ENCODE data around the gene SPTBN1.
A peak's percentile ranks its signal among the peaks of the same experiment; 100 is the strongest.

Gene SPTBN1

GRCh38 chr2:54455563-54456361 lies at the start of gene SPTBN1:
SPTBN1 (plus strand) TSS chr2:54456327; CDS start chr2:54526419, 70,092 bp downstream.
- peak; percentile 35 to 47 for DNase-seq

DNA sequence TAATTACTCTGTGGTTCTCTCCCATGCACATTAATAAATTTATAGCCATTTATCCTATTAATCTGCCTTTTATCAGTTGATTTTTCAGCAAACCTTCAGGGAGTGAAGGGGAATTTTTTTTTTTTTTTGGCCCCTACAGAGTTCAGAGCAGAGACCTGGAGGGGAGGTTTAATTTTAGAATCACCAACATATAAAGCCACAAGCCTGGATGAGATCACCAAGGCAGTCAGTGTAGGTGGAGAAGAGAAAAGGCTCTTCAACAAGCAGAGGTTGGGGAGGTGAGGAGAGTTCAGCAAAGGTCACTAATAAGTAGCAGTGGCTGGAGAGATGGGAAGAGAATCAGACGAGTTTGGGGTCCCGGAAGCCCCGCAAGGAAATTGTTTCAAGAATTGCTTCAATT lies 48.4 kb upstream of the SPTBN1 start:
- DNase-seq: no peak

- no peak for DNase-seq
These were observed 47.8 kb upstream of the SPTBN1 start for GRCh38 chr2:54408288-54408687.

GRCh38 chr2:54409752-54410151 lies 46.4 kb upstream of the SPTBN1 start:
- DNase-seq: no peak

GRCh38 chr2:54411801-54412354 lies 44.2 kb upstream of the SPTBN1 start:
- no peak for DNase-seq

DNA sequence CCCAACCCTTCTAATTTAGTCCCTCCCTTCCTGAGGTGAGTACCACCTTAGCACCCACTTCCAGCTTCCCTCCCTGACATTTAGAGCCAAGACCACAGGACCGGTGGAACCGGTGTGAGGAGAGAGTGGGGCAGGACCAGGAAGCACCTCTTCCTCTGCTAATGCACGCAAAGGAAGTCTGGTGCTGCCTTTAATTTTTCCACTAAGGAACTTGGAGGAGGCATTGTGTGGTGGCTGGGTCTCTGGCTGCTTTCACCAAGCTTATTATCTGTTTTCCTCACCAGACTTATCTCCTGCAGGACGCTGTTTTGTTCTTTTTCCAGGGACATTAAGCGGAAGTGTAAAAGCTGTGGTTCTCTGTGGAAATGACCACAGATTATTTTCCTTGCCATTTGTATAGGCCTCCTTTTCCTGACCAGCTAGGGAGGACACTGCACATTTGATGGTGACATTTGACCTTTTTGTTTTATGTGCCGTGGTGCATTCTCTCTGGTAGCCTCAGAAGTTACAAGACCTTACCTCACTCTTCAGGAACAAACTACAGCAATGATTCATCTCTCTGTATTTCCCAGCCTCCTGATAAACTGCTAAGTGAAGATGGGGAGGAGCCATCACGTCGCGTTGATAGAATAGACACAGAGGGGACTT lies 39.8 kb upstream of the SPTBN1 start:
- no peak for DNase-seq

GRCh38 chr2:54416938-54417337 lies 39.2 kb upstream of the SPTBN1 start:
- no peak for DNase-seq

DNA sequence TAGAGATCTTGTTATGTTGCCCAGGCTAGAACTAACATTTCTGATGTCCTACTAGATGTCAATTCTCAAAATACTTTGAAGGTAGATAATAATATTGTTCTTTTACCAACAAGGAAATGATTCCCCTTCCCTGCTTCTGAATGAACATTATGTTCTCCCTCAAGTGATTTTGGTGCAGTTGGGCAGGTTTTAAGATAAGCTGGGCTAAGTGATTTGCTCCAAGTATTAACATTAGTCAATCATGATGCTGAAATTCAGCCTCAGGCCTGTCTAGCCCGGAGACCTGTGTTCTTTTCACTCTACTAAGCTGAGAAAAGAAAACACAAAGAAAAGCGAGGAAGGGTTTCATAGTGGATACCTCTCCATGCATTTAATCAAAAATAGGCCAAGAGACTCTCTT lies 38.5 kb upstream of the SPTBN1 start:
- no peak for DNase-seq

GRCh38 chr2:54419388-54419787 lies 36.7 kb upstream of the SPTBN1 start:
- no peak for DNase-seq

- DNase-seq: no peak
These were observed 36.1 kb upstream of the SPTBN1 start for GRCh38 chr2:54419855-54420523.

DNA sequence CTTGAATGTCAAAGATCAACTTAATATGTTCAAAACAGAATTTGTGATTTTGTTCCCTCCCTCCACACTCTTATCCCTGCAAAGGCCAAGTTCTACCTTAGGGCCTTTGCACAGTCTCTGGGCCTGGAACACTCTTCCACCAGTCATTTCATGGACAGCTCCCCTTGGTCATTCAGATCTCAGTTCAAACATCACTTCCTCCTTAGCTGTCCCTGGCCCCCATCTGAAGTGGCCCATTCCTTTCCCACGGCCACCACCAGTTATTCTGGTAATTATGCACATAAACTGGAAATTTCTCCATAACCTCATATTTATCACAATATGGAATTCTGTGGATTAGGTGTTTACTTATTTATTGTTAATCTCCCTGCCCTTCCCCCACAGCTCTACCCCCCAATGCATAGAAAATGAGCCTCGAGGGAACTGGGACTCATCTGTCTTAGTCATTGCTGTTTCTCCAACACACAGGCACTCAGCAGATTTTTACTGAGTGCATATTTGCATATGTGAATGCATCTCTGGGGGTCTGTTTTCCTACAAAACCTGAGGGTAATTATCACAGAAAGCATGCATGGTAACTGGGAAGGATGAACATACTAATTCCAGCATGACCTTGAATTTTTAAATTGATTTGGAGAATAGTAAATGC lies 35.5 kb upstream of the SPTBN1 start:
- no peak for DNase-seq

DNA sequence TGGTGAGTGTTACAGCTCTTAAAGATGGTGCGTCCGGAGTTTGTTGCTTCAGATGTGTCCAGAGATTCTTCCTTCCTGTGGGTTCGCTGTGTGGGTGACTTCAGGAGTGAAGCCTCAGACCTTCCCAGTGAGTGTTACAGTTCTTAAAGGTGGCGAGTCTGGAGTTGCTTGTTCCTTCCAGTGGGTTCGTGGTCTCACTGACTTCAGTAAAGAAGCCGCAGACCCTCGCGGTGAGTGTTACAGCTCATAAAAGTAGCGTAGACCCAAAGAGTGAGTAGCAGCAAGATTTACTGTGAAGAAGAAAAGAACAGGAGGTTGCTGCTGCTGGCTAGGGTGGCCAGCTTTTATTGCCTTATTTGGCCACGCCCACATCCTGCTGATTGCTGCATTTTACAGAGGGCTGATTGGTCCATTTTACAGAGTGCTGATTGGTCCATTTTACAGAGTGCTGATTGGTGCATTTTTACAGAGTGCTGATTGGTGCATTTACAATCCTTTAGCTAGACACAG lies 34.0 kb upstream of the SPTBN1 start:
- DNase-seq: peak; percentile 37 to 47

- DNase-seq: no peak
These were observed 32.9 kb upstream of the SPTBN1 start for GRCh38 chr2:54423213-54423612.

DNA sequence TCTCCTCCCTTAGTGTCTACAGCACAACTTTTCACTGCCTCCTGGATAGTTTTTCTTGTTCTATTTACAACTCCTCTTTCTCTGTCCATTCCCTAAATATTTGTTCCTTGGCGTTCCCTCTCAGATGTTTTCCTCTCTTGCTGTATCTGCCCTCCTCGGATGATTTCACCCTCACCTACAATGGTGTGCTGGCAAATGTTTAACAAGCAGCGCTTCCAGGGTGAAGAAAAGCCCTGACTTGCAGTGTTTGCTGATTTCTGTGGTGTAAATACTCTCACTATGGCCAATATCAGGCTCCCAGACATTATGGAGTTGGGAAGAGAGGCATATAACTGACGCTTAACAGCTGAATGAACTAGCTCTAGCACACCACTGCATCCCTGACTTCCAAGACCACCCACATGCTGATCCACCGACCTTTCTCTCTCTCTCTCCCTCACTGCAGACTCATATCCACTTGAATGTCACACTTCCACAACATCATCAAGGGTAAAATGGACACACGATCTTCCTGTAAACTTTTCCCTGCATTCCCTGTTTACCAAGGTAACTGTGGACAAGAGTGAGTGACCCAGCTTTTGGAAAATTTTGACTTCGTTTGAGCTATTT lies 31.5 kb upstream of the SPTBN1 start:
- DNase-seq: no peak

DNA sequence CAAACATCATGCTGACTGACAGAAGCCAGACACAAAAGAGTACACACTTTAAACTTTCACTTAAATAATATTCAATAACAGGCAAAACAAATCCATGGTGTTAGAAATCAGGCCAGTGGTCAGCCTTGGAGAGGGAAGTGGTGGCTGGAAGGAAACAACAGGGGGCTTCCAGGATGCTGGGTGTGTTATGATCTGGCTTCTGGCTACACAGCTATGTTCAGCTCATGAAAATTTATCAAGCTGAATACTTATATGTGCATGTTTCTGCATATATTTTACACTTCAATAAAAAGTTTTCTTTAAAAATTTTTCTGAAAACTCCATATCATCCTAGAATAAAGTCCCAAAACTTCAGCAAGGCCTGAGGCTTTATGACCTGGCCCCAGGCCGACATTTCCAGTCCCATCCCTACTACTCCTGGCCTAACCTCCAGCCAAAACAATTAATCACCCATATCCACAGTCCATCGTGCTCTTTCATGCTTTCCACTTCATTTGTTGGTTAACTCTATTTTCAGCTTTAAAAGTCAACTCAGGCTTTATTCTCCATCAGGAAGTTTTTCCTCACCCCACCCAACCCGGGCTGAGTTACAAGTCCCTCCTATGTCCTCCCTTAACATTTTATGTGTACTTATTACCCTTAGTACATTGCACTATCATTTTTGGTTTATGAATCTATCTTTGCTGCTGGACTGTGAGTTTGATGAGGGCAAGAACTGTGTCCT lies 27.9 kb upstream of the SPTBN1 start:
- DNase-seq: no peak

DNA sequence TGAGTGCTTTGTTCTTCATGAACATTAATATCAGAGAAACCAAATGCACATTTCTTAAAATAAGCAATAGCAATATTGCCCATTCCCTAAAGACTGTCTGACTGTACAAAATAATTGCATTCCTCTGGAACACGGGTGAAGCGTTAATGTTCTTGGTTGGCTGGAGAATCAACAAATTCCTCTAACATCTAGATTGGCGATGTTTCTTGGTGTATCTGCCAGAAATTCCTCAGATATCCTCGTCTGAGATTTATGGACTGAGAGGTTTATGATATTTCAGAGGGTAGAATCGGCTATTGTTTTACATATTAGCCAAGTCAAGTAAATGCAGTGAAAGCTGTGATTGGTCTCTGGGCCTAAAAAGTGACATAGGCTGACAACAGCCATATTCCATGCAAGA lies 27.1 kb upstream of the SPTBN1 start:
- no peak for DNase-seq

DNA sequence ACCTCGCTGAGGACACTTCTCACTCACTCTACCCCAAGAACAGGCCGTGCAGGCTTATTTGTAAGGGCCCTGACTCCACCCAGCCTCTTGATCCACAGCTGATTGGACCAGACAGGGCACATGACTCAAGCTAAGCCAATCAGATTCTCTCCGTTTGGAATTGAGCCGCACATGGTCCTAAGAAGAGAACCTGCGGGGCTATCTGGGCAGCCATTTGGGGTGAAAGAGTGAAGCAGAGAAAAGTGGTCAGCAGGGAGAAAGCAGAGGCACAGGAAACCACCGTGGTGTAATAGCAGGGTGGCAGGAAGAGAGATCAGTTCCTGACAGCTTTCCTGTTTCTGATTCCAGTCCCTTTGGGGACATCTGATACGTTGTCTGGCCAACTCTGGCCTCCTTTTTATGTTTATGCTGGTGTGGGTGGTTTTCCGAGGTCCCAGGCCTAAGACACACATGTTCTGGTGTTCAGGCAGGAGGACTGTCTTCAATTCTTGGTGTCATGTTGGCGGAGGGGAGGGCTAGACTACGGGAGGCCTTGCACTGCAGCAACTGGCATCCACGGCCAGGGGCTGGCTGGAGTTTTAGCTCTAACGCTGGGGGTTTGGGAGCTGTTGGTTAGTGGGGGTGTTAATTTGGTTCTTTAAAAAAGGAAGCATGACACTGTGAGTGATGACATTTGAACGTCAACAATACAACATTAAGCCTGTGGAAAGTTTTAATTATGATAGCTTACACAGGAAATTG lies 26.1 kb upstream of the SPTBN1 start:
- DNase-seq: peak in 1 of 2 experiments; percentile 18

- DNase-seq: no peak
These were observed 25.5 kb upstream of the SPTBN1 start for GRCh38 chr2:54430649-54431048.

DNA sequence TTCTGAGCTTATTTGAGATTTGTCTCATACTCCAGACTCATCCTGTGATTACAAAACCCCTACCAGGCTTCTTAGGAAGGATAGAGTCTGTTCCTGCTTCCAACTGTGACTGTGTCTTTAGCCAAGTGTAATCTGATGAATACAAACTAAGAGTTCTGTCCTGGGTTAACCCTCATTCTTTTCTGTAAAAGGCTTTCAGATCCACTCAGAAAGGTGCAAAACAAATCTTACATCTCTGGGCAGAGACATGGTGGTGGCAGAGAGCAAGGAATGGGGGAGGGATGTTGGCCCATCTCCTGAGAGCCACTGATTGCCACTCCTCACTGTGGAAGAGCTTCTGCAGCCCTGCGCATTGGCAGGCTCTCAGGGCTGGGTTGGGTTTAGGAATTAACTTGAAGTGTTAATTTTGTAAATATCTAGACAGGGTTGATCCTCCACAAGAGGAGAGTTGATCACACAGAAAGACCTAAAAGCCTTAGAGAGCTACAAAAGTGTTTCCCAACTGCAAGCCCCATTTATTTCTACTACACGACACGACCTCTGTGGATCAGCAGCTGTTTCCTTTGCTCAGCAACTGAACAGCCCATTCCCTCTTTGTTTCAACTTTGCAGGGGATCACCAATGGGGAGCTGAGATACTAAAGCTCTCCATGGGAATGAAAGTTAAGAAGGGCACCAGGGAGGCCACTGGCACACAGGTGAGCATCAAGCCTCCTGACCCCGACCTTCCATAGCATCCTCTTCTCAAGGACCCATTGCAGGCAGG lies 23.7 kb upstream of the SPTBN1 start:
- no peak for DNase-seq

DNA sequence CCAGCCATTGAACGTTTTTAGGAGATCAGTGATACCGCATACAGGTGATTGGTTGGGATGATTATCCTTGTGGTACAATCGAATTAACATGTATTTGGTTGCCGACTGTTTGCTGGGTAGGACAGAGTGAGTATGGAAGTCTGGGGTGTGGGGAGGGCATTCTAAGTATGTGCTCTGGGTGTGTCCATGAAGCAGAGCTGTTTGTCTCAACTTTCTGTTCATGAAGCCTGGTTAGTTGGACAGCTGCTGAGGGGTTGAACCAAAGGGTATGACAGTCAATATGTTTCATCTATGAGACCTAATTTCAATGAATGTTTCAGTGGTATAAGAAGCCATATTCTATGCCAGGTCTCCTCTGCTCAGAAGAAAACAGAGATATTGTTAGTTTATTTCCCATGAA lies 21.9 kb upstream of the SPTBN1 start:
- no peak for DNase-seq
